ENCODE results near the gene HIVEP1. TPM values are rescaled to one million over a fixed set of nuclear protein-coding genes. Genes with fewer than 3 reads are reported as not detected.

Gene HIVEP1
- total RNA-seq, 3 donors from 2014 or later: 24.8 to 41.3 (median 27.2) TPM

DNA sequence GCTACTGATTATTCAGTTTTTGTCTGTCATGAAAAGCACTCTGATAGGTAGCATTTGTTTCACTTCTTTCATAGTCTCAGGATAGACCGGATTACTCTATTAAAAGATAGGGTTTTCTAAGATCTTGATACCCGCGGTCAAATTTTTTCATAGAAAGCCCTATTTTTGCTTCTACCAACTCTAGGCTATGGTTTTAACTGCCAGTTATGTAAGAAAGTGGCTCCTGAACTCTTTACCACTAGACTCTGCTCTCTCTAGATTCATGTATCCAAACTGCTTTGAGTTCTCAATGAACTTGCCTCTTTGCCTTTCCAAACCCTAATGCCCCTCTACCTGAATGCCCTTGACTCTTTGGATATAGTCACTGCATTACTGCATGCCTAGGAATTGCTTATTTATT lies 70.3 kb downstream of the HIVEP1 start:
- Histone ChIP-seq H3K27me3 (no peaks in the 10 kb centered on the region), H3K4me3 (no peak overlapping the region), H3K4me1 (no peaks in the 10 kb centered on the region), H3K27ac (no peak overlapping the region), H3K9me3 (no peaks in the 10 kb centered on the region), H3K36me3 (no peaks in the 10 kb centered on the region)
- intact Hi-C loops (cut with DNase I; ENCODE audit: low total_unique reads): no loop called here
- DNase-seq (ENCODE audit: low spot score in 2 of 2): no peak
- TF ChIP-seq POLR2A (IDR thresholded peaks at IDR 0.05) (no peak), POLR2AphosphoS5 (IDR thresholded peaks at IDR 0.05) (no peak)
- TF ChIP-seq, protein P1, sequence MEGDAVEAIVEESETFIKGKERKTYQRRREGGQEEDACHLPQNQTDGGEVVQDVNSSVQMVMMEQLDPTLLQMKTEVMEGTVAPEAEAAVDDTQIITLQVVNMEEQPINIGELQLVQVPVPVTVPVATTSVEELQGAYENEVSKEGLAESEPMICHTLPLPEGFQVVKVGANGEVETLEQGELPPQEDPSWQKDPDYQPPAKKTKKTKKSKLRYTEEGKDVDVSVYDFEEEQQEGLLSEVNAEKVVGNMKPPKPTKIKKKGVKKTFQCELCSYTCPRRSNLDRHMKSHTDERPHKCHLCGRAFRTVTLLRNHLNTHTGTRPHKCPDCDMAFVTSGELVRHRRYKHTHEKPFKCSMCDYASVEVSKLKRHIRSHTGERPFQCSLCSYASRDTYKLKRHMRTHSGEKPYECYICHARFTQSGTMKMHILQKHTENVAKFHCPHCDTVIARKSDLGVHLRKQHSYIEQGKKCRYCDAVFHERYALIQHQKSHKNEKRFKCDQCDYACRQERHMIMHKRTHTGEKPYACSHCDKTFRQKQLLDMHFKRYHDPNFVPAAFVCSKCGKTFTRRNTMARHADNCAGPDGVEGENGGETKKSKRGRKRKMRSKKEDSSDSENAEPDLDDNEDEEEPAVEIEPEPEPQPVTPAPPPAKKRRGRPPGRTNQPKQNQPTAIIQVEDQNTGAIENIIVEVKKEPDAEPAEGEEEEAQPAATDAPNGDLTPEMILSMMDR (IDR thresholded peaks at IDR 0.05): no peak

DNA sequence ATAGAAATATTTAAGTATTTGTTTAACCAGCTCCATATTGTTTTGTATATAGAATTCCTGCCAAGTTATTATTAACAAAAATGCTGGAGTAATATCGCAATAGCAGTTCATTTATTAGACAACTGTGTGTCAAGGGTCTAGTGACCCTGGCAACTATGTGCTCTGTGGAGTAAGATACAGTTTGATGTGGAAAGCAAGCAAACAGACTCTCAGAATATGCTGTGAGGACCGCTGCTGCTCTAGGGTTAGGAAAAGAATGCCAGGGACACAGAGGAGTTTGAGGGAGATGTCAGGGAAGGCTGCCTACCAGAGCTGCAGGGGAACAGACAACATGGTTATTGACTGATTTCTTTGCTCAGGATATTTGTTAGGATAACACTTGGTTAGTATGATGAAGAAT lies 71.2 kb downstream of the HIVEP1 start:
- no peak for DNase-seq (ENCODE audit: low spot score in 2 of 2)
- TF ChIP-seq POLR2AphosphoS5 (IDR thresholded peaks at IDR 0.05) (no peak), POLR2A (IDR thresholded peaks at IDR 0.05) (no peak)
- TF ChIP-seq, protein P1 (IDR thresholded peaks at IDR 0.05): no peak
- Histone ChIP-seq H3K4me1 (no peaks in the 10 kb centered on the region), H3K9me3 (no peaks in the 10 kb centered on the region), H3K36me3 (no peaks in the 10 kb centered on the region), H3K27ac (no peak overlapping the region), H3K4me3 (no peak overlapping the region), H3K27me3 (no peaks in the 10 kb centered on the region)
- intact Hi-C loops (cut with DNase I; ENCODE audit: low total_unique reads): no loop called here

DNA sequence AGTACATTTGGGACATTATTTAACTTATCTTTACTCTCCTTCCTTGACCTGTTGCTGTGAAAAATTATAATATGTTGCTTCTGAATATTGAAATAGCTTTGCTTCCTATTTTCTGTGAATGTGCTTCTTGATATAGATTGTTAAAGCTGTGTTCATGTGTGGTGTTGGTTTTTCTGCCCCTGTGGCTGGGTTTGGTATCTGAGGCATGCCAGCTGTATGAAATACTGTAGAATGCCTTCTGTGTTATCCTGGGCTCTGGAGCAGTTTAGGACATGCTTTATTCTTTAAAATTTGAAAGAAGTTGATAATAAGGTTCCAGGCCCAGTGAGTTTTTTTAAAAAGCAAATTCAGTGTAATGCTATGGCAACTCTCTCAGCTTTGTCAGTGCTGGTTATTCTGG lies 71.7 kb downstream of the HIVEP1 start:
- intact Hi-C loops (cut with DNase I; ENCODE audit: low total_unique reads): no loop called here
- Histone ChIP-seq H3K4me1 (no peaks in the 10 kb centered on the region), H3K9me3 (no peaks in the 10 kb centered on the region), H3K27ac (no peak overlapping the region), H3K27me3 (no peaks in the 10 kb centered on the region), H3K4me3 (no peak overlapping the region), H3K36me3 (no peaks in the 10 kb centered on the region)
- DNase-seq (ENCODE audit: low spot score in 2 of 2): no peak
- TF ChIP-seq, protein P1 (IDR thresholded peaks at IDR 0.05): no peak
- TF ChIP-seq POLR2A (IDR thresholded peaks at IDR 0.05) (no peak), POLR2AphosphoS5 (IDR thresholded peaks at IDR 0.05) (no peak)

DNA sequence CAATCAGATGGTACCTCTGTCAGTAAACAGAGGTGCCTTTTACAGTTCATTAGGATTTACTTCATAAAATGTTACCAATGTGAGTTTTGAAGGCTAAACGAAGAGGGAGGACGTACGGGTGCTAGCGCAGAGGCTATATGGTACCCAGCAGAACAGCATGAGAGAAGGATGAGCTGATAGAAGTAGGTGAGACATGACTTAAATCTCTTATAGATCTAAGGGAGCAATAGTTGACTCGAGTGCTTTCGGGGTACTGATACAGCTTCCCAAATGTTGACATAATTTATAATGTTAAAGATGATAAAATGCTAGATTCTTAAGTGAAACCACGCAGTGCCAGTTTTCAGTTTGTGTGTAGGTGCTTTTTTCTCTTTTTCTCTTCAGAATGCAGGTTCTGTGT lies 72.6 kb downstream of the HIVEP1 start:
- TF ChIP-seq POLR2AphosphoS5 (IDR thresholded peaks at IDR 0.05) (no peak), POLR2A (IDR thresholded peaks at IDR 0.05) (no peak)
- TF ChIP-seq, protein P1 (IDR thresholded peaks at IDR 0.05): no peak
- no peaks in the 10 kb centered on the region for H3K4me1 ChIP-seq
- intact Hi-C loops (cut with DNase I; ENCODE audit: low total_unique reads): no loop called here

DNA sequence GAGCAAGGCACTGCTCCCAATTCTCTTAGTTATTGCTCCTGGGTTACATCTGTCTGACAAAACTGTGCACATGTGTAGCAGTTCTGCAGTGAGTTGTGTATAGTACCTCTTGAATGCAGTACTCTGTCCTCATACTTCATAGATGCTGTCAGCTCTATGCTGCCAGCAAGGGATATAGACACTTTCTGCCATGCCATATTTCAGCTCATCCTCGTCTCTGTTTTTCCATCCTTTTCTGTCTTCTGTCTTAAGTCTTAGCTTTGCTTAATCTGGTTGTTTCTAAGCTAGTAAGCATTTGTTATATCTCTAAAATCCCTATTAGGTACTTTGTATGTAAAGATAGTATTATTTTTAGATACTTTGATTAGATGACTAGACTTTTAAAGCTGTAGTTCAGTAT lies 76.4 kb downstream of the HIVEP1 start:
- H3K27me3 ChIP-seq: no peaks in the 10 kb centered on the region
- intact Hi-C loops (cut with DNase I; ENCODE audit: low total_unique reads): no loop called here
- no peak overlapping the region for H3K4me3 ChIP-seq
- DNase-seq (ENCODE audit: low spot score in 2 of 2): no peak
- H3K27ac ChIP-seq: no peak overlapping the region
- H3K36me3 ChIP-seq: no peaks in the 10 kb centered on the region
- H3K9me3 ChIP-seq: no peaks in the 10 kb centered on the region
- TF ChIP-seq, protein P1 (IDR thresholded peaks at IDR 0.05): no peak
- TF ChIP-seq POLR2AphosphoS5 (IDR thresholded peaks at IDR 0.05) (no peak), POLR2A (IDR thresholded peaks at IDR 0.05) (no peak)
- no peaks in the 10 kb centered on the region for H3K4me1 ChIP-seq

More for the DNA sequence above, 72.6 kb downstream of the HIVEP1 start:
- no peak overlapping the region for H3K27ac ChIP-seq
- no peaks in the 10 kb centered on the region for H3K27me3 ChIP-seq
- no peaks in the 10 kb centered on the region for H3K36me3 ChIP-seq
- H3K9me3 ChIP-seq: no peaks in the 10 kb centered on the region
- no peak for DNase-seq (ENCODE audit: low spot score in 2 of 2)
- no peak overlapping the region for H3K4me3 ChIP-seq
